OCI-LY1 (cell line): ENCODE measurements around the gene TBCD.

Experiments used
- H2AFZ ChIP-seq: fragments of 200-600 bp; sonication (generic), shearing (Covaris generic); 2 replicates; pipeline ENCODE4 v1.6.0; 2014; ENCODE audit warnings: antibody characterized with exemption, mild to moderate bottlenecking, low read length
- H3F3A ChIP-seq: fragments of 200-600 bp; sonication (generic), shearing (Covaris generic); 2 replicates; pipeline ENCODE4 v1.6.0; 2014; ENCODE audit warnings: mild to moderate bottlenecking, antibody characterized with exemption, low read length, moderate library complexity; ENCODE audit not compliant: insufficient read depth
- H3K27ac ChIP-seq: fragments of 200-600 bp; sonication (generic); 2 replicates; pipeline ENCODE4 v1.5.1; 2014; ENCODE audit warnings: low read length, mixed run types, mild to moderate bottlenecking, low read depth; ENCODE audit not compliant: poor library complexity, severe bottlenecking
- H3K27me3 ChIP-seq: fragments of 200-600 bp; sonication (generic); 2 replicates; pipeline ENCODE4 v1.6.0; 2014; ENCODE audit warnings: antibody characterized with exemption, mild to moderate bottlenecking, low read length, moderate library complexity; ENCODE audit not compliant: insufficient read depth
- H3K36me3 ChIP-seq: fragments of 200-600 bp; sonication (generic); 2 replicates; pipeline ENCODE4 v1.6.1; 2014; ENCODE audit warnings: mild to moderate bottlenecking, antibody characterized with exemption, low read length, moderate library complexity, mixed read lengths; ENCODE audit not compliant: insufficient read depth
- H3K4me1 ChIP-seq: fragments of 200-600 bp; sonication (generic); 2 replicates; pipeline ENCODE4 v1.5.1; 2014; ENCODE audit warnings: mild to moderate bottlenecking, low read length, moderate library complexity; ENCODE audit not compliant: insufficient read depth, severe bottlenecking
- H3K4me2 ChIP-seq: fragments of 200-600 bp; sonication (generic), shearing (Covaris generic); 2 replicates; pipeline ENCODE4 v1.6.1; 2014; ENCODE audit warnings: low read length
- H3K4me3 ChIP-seq: fragments of 200-600 bp; sonication (generic); 2 replicates; pipeline ENCODE4 v1.5.1; 2014; ENCODE audit warnings: low read length, low read depth, mild to moderate bottlenecking, mixed read lengths; ENCODE audit not compliant: poor library complexity, severe bottlenecking
- H3K79me2 ChIP-seq: fragments of 200-600 bp; shearing (Covaris generic); 2 replicates; pipeline ENCODE4 v1.6.1; 2016; ENCODE audit warnings: mixed run types, low read length, mixed read lengths; ENCODE audit not compliant: insufficient read depth
- H3K9ac ChIP-seq: fragments of 200-600 bp; sonication (generic), shearing (Covaris generic); 2 replicates; pipeline ENCODE4 v1.6.1; 2014; ENCODE audit warnings: mild to moderate bottlenecking, low read length, mixed read lengths
- H3K9me2 ChIP-seq: fragments of 200-600 bp; sonication (generic), shearing (Covaris generic); 2 replicates; pipeline ENCODE4 v1.6.1; 2014; ENCODE audit warnings: low read depth, mild to moderate bottlenecking, low read length, mixed read lengths
- H3K9me3 ChIP-seq: fragments of 200-600 bp; shearing (Covaris generic); 2 replicates; pipeline ENCODE4 v1.6.1; 2014; ENCODE audit warnings: low read length, mixed read lengths
- H4K20me1 ChIP-seq: fragments of 200-600 bp; sonication (generic), shearing (Covaris generic); 2 replicates; pipeline ENCODE4 v1.6.0; 2016; ENCODE audit warnings: mild to moderate bottlenecking, low read length; ENCODE audit not compliant: insufficient read depth
- CTCF ChIP-seq: fragments of 200-600 bp; sonication (generic), shearing (Covaris generic); IDR thresholded peaks from 2 replicates; pipeline ENCODE4 v1.5.1; 2017; ENCODE audit warnings: mild to moderate bottlenecking, antibody characterized with exemption, low read length, moderate library complexity, mixed read lengths
- EZH2 ChIP-seq: fragments of 200-600 bp; sonication (generic), shearing (Covaris generic); IDR thresholded peaks from 2 replicates; pipeline ENCODE4 v1.8.0; 2017; ENCODE audit warnings: borderline replicate concordance, mixed run types, mild to moderate bottlenecking, antibody characterized with exemption, low read length, moderate library complexity, mixed read lengths

Gene TBCD

GRCh38 chr17:82927661-82928601 is 176.1 kb downstream of the TBCD start:
- H3K9ac ChIP-seq, result no peak overlapping the region

GRCh38 chr17:82929011-82929622 is 177.3 kb downstream of the TBCD start:
- H3K4me2 ChIP-seq, result no peak overlapping the region
- H3K27ac ChIP-seq, result no peak overlapping the region
- no peak overlapping the region for H2AFZ ChIP-seq
- H3K4me1 ChIP-seq, result no peaks in the 10 kb centered on the region
- no peaks in the 10 kb centered on the region for H3K79me2 ChIP-seq
- H3F3A ChIP-seq, result no peaks in the 10 kb centered on the region
- H3K9me2 ChIP-seq, result no peaks in the 10 kb centered on the region
- TF ChIP-seq CTCF, result no peak
- TF ChIP-seq EZH2, result no peak
- no peaks in the 10 kb centered on the region for H4K20me1 ChIP-seq
- H3K9ac ChIP-seq, result no peak overlapping the region
- H3K27me3 ChIP-seq, result no peaks in the 10 kb centered on the region
- no peaks in the 10 kb centered on the region for H3K9me3 ChIP-seq
- peaks cover 60% of the 10 kb centered on the region for H3K36me3 ChIP-seq
- H3K4me3 ChIP-seq, result no peak overlapping the region

More at GRCh38 chr17:82927661-82928601, 176.1 kb downstream of the TBCD start:
- Histone ChIP-seq H3F3A (no peaks in the 10 kb centered on the region), H4K20me1 (no peaks in the 10 kb centered on the region), H3K27me3 (no peaks in the 10 kb centered on the region), H3K4me1 (no peaks in the 10 kb centered on the region), H3K9me2 (no peaks in the 10 kb centered on the region), H3K79me2 (no peaks in the 10 kb centered on the region), H3K4me3 (no peak overlapping the region), H3K9me3 (no peaks in the 10 kb centered on the region), H3K36me3 (peaks cover 59% of the 10 kb centered on the region), H3K4me2 (no peak overlapping the region), H2AFZ (no peak overlapping the region), H3K27ac (no peak overlapping the region)
- TF ChIP-seq CTCF, result no peak

- H3F3A ChIP-seq, result no peaks in the 10 kb centered on the region
- no peak overlapping the region for H3K27ac ChIP-seq
- H2AFZ ChIP-seq, result no peak overlapping the region
- no peak overlapping the region for H3K4me2 ChIP-seq
- no peaks in the 10 kb centered on the region for H3K27me3 ChIP-seq
- H3K4me3 ChIP-seq, result no peak overlapping the region
- no peak overlapping the region for H3K9ac ChIP-seq
- no peaks in the 10 kb centered on the region for H3K4me1 ChIP-seq
- peaks cover 59% of the 10 kb centered on the region for H3K36me3 ChIP-seq
- no peaks in the 10 kb centered on the region for H3K9me2 ChIP-seq
- no peaks in the 10 kb centered on the region for H4K20me1 ChIP-seq
- no peaks in the 10 kb centered on the region for H3K79me2 ChIP-seq
- TF ChIP-seq EZH2, result no peak
- TF ChIP-seq CTCF, result no peak
- H3K9me3 ChIP-seq, result no peaks in the 10 kb centered on the region
These were observed 177.8 kb downstream of the TBCD start for GRCh38 chr17:82929676-82930042.
